GM21528 (cell line): Measurements from ENCODE around the gene FLT1.

Experiments used
- ATAC-seq: cut with Tn5 transposase; IDR thresholded peaks from one replicate; pipeline ENCODE4 v1.9.1; 2021; ENCODE audit warnings: mild to moderate bottlenecking, moderate library complexity; ENCODE audit not compliant: unreplicated experiment, low FRiP score

FLT1 gene

GRCh38 chr13:28463481-28463880 lies 31.4 kb downstream of the FLT1 start:
- ATAC-seq = no peak

DNA sequence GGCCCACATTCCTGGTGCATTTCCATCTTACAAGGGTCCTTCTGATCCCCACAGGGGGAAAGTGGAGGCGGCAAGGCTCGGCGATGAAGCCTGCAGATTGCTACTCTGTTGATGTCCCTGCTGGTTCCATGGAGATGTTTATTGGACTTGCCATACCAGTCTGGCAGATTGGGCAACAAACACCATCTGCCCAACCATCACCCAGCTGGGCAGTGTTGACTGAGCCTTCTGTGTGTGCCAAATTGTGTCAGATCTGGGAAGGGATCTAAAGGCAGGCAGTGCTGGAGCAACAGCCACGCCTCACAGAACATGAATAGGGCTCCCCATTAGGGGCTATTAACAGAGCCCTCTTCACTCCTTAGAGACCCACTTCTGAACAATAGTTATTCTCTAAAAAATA lies 35.0 kb downstream of the FLT1 start:
- ATAC-seq = no peak

DNA sequence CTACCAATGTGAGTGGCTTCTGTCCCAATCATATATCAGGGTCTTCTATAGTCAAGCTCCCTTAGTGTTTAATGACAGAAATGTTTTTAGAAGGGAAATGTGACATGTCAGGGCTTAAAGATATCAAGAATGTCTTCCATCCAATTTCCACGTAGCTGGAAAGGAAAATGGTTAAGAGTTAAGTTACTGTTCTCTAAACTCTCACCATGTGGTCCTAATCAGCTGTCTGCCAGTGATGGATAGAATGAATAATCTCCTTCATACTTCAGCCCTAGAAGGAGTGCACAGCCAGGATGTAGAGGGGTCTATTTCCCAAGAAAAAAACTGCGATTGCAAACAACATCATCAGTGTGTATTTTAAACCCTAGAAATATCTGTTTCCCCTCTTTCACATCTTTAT lies 36.3 kb downstream of the FLT1 start:
- ATAC-seq = no peak

DNA sequence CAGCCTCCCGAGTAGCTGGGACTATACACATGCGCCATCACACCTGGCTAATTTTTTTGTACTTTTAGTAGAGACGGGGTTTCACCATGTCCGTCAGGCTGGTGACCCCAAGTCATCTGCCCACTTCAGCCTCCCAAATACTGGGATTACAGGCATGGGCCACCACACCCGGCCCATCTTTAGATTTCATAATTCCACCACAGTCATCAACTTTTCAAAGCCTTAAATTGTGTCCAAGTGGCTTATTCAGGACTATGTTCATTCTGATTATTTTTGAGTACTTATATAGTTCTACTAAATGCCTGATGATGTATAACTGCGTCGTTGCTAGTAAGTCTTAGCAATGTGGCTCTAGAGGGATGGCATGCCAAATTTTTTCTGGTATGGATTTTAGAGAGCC lies 36.9 kb downstream of the FLT1 start:
- ATAC-seq = no peak

- ATAC-seq = no peak
These were observed 37.4 kb downstream of the FLT1 start for GRCh38 chr13:28457521-28457920.

- no peak for ATAC-seq
These were observed 39.2 kb downstream of the FLT1 start for GRCh38 chr13:28455580-28456194.

DNA sequence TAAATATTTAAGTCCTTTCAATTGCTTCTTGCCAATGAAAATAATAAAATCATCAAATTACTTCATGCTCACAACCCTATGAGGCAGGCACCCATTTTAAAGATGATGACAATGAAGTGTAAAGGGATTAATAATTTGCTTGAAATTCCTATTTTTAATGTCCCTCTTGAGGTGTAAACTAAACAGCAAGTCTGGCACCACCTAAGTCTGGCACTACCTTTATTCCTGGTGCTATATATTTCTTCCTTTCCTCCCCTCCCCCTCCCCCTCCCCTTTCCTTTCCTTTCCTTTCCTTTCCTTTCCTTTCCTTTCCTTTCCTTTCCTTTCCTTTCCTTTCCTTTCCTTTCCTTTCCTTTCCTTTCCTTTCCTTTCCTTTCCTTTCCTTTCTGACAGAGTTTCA lies 42.2 kb downstream of the FLT1 start:
- no peak for ATAC-seq

DNA sequence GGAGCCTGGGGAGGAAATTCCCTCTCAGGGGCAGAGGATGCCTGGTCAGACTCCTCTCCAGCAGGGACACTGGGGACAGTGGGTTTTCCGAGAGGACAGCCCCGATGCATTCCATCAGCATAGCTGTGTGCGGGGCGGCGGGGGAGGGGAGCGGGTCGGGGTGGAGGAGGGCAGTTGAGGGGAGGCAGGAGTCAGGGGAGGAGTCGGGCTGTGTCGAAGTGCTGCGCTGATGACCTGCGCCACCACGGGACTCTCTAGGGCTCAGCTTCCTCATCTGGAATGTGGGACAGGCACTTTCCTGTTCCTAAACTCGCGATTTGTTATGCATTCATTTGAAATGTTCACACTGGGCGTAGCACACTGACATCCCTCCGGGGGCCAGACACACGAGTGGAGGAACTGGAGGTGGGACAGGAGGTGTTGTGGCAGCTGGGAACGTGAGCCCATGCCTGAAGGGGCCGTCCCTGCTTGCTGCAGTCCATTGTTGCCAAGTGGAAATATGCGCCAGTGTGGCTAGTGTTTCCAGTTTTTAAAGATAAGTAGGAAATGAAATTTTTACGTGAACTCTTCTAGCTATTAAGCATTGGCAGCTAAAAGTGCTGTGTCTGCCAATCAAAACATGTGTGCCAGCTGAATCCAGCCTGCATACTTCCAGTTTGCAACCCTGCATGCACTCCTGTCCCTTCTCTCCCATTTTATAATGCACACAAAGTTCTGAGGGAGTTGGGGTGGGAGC lies 43.3 kb downstream of the FLT1 start:
- no peak for ATAC-seq

DNA sequence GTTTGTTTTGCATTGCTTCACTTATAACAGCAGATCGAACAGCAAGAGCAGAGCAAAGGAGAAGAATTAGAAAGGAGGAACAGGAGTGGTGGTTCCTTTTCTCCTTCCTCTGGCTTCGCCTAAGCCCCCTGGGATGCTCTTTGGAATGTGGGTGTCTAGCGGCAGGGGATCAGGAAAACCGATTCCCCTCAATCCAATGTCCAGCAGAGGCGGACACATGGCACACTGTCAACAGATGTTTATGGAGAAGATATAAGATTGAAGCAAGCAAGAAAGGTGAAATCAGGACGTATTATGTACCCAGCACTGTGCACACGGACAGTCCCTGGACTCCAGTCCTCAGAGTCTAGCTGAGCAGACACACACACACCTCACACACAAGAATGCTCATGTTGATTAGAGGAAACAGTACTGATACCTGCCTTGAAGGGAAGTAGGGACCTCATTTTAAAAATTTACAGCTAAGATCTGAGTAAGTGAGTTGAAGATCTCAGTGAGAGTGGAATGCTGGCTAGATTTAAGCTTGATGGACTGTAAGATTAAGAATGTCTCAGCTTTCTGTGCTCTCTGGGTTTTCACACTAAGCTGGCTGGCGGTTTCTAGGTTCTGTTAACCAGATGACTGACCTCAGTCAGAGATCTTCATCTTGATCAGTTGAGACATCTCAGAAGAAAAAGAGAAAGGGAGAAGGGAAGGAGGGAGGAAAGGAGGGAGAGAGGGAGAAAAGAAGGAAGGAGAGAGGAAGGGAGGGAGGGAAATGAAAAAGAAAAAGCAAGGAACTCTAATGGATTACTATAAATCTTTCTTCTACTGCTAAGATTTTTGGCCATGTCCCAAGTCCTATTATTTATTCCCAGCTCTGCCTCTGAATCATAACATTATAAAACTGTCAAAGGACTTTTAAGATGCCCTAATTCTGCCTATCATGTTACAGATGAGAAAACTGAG lies 44.8 kb downstream of the FLT1 start:
- ATAC-seq = peak; percentile 47

GRCh38 chr13:28448651-28449358 lies 46.1 kb downstream of the FLT1 start:
- ATAC-seq = no peak

DNA sequence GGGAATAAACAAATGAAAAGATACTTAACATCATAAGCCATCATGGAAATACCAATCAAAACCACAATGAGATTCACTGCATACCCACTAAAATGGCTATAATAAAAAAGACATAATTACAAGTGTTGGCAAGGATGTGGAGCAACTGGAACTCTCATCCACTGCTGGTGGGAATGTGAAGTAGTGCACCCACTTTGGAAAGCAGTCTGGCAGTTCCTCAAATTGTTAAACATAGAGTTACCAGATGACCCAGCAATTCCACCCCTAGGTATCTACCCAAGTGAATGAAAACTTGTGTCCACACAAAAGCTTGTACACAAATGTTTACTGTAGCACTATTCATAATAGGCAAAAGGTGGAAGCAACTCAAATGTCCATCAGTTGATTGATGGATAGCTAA lies 46.9 kb downstream of the FLT1 start:
- no peak for ATAC-seq

- no peak for ATAC-seq
These were observed 47.7 kb downstream of the FLT1 start for GRCh38 chr13:28447206-28447605.

DNA sequence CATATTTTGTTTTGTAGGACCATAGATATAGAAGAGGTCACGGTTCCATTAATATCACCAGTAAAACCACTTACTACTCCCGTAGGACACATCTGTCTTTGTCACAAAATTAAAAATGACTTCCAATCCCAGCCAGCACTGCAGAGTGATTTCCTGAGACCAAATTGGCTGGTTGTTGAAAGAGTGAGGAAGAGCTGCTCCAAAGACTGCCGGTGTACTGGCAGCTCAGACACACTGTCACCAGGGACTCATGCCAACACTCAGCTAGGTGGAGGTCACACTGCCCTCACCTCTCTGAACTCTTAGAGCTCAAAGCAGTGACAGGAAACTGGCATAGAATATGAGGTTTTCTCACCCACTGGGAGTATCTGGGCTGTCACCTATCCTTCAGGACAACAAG lies 52.1 kb downstream of the FLT1 start:
- ATAC-seq = no peak

DNA sequence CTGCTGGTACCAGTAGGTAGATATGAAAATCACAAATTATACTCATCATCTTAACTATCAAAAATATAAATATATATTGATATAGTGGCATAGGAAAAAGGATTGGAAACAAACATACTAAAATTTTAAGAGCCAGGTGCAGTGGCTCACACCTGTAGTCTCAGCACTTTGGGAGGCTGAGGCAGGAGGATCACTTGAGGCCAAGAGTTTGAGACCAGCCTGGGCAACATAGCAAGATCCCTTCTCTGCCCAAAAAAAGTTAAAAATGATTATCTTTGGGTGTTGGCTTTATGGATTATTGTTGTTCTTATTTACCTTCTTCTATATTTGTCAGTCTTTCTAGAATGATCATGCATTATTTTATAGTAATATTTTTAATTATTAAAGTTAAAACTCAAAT lies 53.4 kb downstream of the FLT1 start:
- ATAC-seq = no peak

- ATAC-seq = no peak
These were observed 54.0 kb downstream of the FLT1 start for GRCh38 chr13:28440774-28441504.

DNA sequence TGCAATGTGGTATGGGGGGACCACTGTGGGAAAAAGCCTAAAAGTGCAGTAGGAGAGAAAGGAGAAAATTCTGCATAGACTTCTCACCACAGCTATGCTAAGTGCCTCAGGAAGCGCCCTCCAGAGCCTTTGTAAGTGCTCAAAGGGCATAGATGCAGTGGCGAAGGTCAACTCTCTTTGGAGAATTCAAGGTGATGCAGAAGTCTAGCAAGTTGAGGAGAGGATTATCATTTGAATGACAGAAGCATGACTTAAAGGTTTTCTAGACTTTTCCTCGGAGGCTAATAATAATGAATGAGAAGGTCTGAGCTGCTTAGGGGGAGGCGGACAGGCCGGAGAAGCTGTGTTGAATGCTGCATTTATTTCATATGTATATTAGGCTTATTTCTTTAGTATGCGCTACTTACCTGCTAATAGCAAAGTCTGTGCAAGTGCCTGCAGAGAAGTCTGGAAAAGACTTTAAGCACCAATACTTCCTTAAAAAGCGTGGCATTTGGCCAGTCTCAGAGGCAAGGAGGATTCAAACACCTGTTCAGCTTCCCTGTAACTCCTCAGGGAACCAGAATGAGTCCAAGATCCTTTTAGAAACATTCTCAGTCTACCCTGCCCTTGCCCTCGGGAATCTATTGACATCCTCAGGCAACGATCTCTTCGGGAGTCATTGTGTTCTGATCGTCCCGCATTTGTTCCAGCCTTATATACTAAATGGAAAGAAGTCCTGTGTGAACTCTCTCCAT lies 56.2 kb downstream of the FLT1 start:
- no peak for ATAC-seq

DNA sequence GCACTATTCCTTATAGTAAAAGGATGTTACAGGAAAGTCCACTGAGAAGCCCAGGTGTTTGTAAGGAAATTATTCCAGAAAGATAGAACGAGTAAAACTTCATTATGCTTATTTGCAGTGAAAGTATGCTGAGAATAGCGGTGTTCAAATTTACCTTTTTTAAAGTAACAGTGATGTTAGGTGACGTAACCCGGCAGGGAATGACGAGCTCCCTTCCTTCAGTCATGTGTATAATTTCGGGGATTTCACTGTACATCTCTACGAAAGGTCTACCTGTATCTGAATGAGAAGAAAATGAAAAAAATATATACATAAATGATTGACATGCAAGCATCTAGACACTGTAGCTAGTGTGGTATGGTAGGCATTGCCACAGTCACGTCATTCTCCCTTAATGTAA lies 56.9 kb downstream of the FLT1 start:
- no peak for ATAC-seq

DNA sequence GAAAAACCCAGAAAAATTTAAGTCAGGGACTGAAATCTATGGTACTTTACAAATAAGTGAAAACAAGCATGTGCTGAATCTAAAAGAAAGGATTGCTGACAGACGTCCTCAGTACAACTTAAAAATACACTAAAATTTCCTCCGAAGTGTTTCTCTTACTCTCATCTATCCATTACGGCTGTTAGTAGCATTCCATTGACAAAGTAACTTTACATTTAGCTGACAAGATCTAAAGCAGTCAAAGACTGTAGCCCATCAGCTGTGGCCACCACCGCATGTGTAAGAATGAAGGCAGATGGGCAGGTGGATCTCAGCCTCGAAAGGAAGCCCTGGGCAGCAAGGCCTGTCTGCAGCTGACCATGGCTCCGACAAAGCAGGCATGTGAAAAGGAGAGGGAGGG lies 59.0 kb downstream of the FLT1 start:
- no peak for ATAC-seq

- no peak for ATAC-seq
These were observed 60.0 kb downstream of the FLT1 start for GRCh38 chr13:28434926-28435325.
